ENCODE measurements around the gene ZNF560. TPM values are rescaled to one million over a fixed set of nuclear protein-coding genes. Genes with fewer than 3 reads are reported as not detected.

The ZNF560 gene
- total RNA-seq, 1 donor from 2014 or later: 0.83 TPM

GRCh38 chr19:9435279-9436268, 62.8 kb downstream of the ZNF560 start, which contains the start of gene ZNF266:
ZNF266 (minus strand) TSS chr19:9435573; CDS start chr19:9420089, 15,484 bp downstream.
- intact Hi-C loops (cut with DNase I): no loop called here
- peaks cover 21% of the 10 kb centered on the region for H3K4me1 ChIP-seq
- peak; percentile 93 to 99 for ATAC-seq
- peaks cover 28% of the 10 kb centered on the region for H3K36me3 ChIP-seq
- peak; percentile 71 for TF ChIP-seq CTCF (IDR thresholded peaks at IDR 0.05)
- peak within 1 kb of the TSS; percentile 90 for H3K27ac ChIP-seq
- H3K4me3 ChIP-seq: peak within 1 kb of the TSS; percentile 88
- no peaks in the 10 kb centered on the region for H3K27me3 ChIP-seq (ENCODE audit: low read depth)
- DNase-seq: peak; percentile 92
- peaks cover 7% of the 10 kb centered on the region for H3K9me3 ChIP-seq

GRCh38 chr19:9431475-9431874, 66.9 kb downstream of the ZNF560 start:
- intact Hi-C loops (cut with DNase I): no loop called here
- Histone ChIP-seq H3K9me3 (no peaks in the 10 kb centered on the region), H3K27me3 (ENCODE audit: low read depth) (no peaks in the 10 kb centered on the region), H3K27ac (no peak overlapping the region), H3K4me1 (peaks cover 19% of the 10 kb centered on the region), H3K36me3 (peaks cover 35% of the 10 kb centered on the region), H3K4me3 (no peak overlapping the region)
- DNase-seq (no peak), ATAC-seq (no peak)
- TF ChIP-seq CTCF (IDR thresholded peaks at IDR 0.05): peak; percentile 43

GRCh38 chr19:9430444-9430843, 68.0 kb downstream of the ZNF560 start:
- no peak overlapping the region for H3K27ac ChIP-seq
- peaks cover 42% of the 10 kb centered on the region for H3K36me3 ChIP-seq
- ATAC-seq (no peak), DNase-seq (no peak)
- no peak overlapping the region for H3K4me3 ChIP-seq
- TF ChIP-seq CTCF (IDR thresholded peaks at IDR 0.05): no peak
- peaks cover 10% of the 10 kb centered on the region for H3K4me1 ChIP-seq
- no peaks in the 10 kb centered on the region for H3K9me3 ChIP-seq
- intact Hi-C loops (cut with DNase I): no loop called here
- H3K27me3 ChIP-seq (ENCODE audit: low read depth): no peaks in the 10 kb centered on the region

- no peak for TF ChIP-seq CTCF (IDR thresholded peaks at IDR 0.05)
- intact Hi-C loops (cut with DNase I): no loop called here
- no peak for ATAC-seq
- Histone ChIP-seq H3K4me3 (no peak overlapping the region), H3K36me3 (peaks cover 56% of the 10 kb centered on the region), H3K4me1 (no peaks in the 10 kb centered on the region), H3K27me3 (ENCODE audit: low read depth) (no peaks in the 10 kb centered on the region), H3K27ac (no peak overlapping the region), H3K9me3 (peaks cover 15% of the 10 kb centered on the region)
- DNase-seq: no peak
Measured at GRCh38 chr19:9427941-9428340, 70.5 kb downstream of the ZNF560 start.

Other genes starting within 250 kb of the ZNF560 start
- gene OR7E24, start 247.7 kb downstream of the ZNF560 start, total RNA-seq: not detected
- 9.0 TPM for gene ZNF699, start 188.8 kb downstream of the ZNF560 start, total RNA-seq
- 20.2 TPM for gene ZNF559, start 174.4 kb downstream of the ZNF560 start, total RNA-seq
- gene ZNF177, start 135.6 kb downstream of the ZNF560 start, total RNA-seq: 2.2 TPM
- 23.2 TPM for gene ZNF266, start 63.0 kb downstream of the ZNF560 start, total RNA-seq
- gene ZNF426, start 40.0 kb upstream of the ZNF560 start, total RNA-seq: 17.9 TPM
- gene ZNF121, start 85.9 kb upstream of the ZNF560 start, total RNA-seq: 23.2 TPM
- 38.7 TPM for gene ZNF561, start 122.6 kb upstream of the ZNF560 start, total RNA-seq
- gene ZNF562, start 176.5 kb upstream of the ZNF560 start, total RNA-seq: 31.8 TPM

Measured in lower lobe of right lung (tissue), 2 donors.